DND-41 (cell line): ENCODE results near the gene NANOS3.

Source experiments
- CTCF ChIP-seq: IDR thresholded peaks from 2 replicates; pipeline ENCODE4 v1.5.1; 2012; ENCODE audit warnings: borderline replicate concordance, low read length, moderate library complexity, mild to moderate bottlenecking; ENCODE audit not compliant: poor library complexity, severe bottlenecking; ENCODE audit errors: extremely low read depth
- EZH2 ChIP-seq: IDR thresholded peaks from 3 replicates; pipeline ENCODE4 v1.6.1; 2012; ENCODE audit warnings: borderline replicate concordance, low read depth, mild to moderate bottlenecking, moderate library complexity, low read length, inconsistent platforms; ENCODE audit not compliant: severe bottlenecking

- TF ChIP-seq CTCF (no peak), EZH2 (no peak)
Measured at GRCh38 chr19:13865571-13866462, 11.1 kb upstream of the NANOS3 start.
